GM19193 (cell line): ENCODE data around the gene ACBD6.

Experiments
- POLR2A ChIP-seq: IDR thresholded peaks from 4 replicates; pipeline ENCODE4 v1.6.1; 2011; ENCODE audit not compliant: insufficient read depth, insufficient read length; ENCODE audit errors: extremely low read depth

ACBD6 gene

DNA sequence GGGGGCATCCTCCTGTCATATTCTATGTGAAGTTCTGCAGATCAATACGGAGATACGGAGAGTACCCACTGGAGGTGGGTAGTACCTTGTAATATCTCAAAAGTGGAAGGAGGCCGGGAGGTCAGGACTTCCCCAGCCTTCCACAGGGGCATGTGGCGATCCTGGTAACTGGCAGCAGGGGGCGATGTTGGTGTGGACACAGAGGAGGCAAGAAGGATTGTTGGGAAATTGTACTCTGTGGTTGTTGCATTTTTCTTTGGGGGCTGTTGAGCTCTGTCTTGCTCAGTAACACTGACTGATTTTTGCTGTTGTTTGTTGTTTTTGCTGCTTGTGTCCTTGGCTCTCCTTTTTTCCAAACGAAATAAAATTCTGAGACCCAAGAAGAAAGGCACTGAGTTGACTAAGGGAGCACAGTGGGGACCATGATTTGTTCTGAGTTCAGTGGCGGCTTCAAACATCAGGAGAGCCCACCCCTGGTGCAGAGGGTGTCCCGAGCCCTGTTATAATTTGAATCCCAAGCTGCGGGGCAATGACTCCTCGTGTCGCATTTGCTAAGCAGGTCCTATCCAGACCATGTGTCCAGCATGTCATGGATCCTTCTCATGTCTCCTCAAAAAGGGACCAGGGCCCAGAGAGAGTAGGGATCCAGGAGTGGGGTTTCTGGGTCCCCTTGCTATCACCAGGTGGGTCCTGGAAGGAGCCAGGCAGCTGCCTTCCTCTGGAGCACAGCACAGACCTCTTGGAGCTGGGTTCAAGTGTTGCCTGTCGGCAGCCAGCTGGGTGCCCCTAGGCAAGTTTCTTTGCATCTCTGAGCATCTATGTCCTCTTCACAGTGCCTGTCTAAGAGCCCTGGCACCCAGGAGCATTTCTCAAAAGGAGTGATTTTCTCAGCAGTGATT, 249.5 kb downstream of the ACBD6 start:
- TF ChIP-seq POLR2A: no peak

DNA sequence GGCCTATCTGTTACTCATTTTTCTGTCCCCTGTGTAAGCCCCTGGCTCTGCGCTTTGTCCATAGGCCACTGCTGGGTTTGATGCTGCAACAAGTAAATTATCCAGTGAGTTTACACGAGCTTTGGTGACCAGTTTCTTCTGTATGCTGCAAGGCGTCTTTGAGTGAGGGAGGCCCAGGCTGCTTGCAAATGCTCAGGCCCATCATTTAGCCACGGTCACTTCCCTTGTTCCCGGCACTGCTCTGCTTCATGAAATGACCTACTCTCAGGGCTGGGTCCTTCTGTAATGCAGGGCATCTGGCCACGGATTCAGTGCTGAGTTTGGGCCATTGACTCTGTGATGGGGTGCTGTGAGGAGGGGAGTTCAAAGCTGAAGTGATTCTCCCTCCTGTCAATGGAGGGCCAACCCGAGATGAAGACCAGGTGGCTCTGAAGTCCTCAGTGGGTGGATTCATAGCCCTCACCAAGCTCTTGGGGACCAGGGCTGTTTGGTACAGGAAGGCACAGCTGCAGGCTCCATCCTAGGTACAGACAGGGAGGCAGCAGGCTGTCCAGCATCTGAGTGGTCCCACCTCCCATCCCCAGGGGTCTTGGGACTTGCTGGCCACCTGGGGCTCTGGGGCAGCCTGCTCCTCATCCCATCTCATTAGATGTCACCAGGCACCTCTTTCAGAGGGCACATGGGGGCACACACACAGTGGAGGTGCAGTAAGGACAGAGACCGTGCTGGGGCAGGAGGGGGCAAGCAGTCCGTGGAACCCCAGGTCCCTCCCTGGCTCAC, 250.7 kb downstream of the ACBD6 start:
- no peak for TF ChIP-seq POLR2A

DNA sequence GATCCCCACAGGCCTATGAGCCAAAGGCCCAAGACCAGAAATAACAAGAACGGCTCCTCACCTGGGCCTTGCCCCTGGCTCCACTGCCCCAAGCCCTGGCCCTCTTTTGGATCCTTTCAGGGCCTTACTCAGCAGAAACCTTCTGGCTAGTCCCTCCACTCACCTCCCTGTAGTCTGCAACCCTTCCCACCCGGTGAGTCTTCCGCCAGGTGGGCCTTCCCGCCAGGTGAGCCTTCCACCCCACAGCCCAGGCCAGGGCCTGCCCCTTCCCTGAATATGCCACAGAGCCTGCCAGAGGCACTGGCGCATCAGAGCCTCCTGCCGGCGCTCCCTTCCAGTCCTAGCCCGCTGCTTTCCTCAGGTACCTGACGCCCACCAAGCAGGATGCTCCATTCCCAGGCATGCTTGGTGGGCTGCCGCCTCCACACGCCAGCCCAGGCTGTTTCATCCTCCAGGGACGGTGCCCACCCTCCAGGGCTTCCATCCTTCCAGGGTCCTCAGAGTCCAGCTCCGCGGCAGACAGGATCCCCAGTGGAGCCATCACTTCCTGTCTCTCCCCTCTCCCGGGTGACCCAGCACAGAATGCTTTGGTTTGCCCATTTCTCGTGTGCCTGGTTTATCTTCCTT, 251.4 kb downstream of the ACBD6 start:
- TF ChIP-seq POLR2A: no peak

DNA sequence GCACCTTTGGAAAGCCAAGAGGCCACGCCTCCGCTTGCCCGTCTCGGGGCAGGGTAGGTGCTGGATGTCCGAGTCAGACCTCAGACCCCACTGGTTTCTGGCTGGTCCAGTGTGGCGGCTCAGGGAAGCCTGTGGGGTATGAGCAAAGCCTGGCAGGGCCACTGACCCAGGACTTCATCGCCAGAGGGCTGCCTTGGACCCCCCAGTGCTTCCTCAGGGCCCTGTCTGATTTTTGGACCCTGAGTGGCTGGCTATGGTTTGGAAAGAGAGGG, 251.9 kb downstream of the ACBD6 start:
- TF ChIP-seq POLR2A: no peak

DNA sequence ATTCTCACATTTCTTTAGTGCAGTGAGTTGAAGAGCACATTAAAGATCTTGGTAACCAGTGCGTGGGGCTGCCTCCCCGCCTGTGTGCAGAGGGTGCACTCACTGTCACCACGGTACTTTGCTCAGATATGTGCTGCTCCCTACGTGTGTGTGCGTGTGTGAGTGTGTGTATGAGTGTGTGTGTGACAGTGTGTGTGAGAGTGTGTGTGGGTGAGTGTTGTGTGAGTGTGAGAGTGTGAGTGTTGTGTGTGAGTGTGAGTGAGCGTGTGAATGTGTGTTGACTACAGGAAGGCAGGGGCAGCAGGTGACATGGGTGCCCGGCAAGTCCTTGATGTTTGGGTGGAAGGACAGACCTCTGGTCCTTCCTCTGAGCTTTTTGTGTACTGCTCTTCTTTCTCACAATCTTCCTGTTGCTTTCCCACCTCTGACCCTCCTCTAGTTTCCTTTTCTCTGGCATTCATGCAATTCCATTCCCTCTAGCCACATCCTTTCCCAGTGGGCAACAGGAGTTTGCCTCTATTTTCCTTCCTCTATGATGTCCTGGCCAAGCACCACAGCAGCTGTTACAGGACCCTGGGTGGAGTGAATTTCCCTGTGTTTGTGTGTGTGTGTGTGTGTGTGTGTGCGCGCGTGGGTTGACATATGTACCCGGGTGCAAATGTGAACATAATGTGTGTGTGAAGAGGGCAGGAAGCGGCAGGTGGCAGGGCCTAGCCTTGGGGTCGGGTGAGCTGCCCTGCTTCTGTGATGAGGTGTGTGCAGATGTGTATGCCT, 252.5 kb downstream of the ACBD6 start:
- TF ChIP-seq POLR2A: no peak

DNA sequence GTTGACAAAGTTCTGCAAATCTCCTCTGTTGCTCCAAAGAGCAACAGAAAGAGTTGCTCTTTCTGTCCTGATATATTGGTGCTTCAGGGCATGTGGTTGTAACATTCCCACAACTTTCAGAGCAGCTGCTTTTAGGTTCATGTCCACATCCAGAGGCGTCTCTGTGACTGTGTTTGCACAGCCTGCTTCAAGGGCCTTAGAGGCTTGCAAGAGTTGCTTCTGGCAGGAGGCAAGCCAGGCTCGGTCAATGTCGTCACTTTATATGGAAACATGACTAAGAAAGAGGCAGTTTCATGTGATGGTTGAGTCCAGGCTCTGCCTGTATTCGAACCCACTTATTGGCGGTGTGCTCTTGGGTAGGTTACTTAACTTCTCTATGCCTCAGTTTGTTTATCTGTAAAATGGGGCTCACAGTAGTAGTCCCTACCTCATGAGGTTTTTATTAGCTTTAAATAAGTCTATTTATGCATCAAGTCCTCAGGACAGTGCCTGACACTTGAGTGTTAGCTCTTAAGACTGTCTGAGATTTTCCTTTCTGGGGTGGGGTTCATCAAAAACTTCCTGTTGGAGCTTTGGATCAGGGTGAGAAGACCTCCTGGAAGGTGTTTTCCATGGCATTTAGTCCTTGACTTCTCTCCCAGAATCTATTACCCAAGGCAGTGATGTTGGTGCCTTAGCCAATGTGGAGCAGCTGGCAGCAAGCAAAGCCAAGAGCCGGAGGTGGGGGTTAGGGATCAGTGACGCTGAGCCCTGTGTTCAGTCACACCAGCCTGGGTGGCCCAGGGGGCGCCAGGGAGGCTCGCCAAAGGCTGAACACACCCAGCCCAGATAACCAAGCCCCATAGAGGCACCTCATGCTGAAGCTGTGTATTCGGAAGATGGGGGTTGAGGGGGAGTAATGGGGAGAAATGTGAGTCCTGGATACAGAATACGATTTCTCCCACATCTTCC, 253.4 kb downstream of the ACBD6 start:
- TF ChIP-seq POLR2A: no peak

DNA sequence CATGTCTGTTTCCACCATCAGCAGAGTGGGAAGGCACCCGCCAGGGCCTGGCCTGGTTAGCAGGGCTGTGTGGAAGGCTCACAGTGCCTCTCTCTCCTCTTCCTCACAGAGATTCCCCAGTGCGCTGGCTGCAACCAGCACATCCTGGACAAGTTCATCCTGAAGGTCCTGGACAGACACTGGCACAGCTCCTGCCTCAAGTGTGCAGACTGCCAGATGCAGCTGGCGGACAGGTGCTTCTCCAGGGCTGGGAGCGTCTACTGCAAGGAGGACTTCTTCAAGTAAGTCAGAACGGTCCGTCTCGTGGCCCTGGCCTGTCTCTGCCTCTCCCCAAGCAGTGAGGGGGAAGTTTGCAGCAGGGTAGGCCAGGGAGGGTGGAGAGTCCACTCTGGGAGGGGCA, 254.2 kb downstream of the ACBD6 start:
- TF ChIP-seq POLR2A: no peak

DNA sequence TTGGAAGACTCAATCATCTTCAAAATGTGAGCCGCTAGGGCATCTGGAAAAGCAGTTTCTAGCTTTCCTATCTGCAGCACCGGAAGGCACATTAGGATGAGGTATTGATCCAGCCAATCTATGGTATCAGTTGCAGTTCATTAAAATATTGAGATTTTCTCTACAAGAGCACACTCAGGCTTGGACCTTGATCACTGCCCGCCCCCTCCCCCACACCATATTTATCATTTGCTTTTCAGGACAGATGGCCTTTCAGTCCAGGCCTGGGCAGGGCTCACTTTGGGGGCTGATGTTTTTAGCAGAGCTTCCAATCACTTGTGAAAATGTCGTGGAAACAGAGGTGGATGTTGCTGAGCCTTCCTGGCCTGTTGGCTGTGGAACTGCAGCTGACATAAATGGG, 254.8 kb downstream of the ACBD6 start:
- no peak for TF ChIP-seq POLR2A

DNA sequence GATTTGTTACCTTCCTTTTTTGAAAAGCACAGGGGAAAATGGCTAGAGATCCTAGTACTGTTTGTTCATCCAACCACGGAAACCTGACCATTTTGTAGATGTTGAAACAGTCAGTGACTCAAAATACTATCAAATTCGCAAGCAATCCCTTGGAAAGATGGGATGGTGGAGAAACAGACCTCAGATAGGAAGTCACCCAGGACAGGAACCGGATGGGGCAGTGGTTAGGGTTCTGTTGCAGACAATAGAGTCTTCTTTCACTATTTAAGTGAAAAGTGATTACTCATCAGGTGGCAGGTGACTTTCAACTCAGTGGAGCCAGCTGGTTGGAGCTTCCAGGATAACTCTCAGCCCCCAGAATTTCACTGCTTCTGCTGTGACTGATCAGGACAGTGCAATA, 255.3 kb downstream of the ACBD6 start:
- no peak for TF ChIP-seq POLR2A

DNA sequence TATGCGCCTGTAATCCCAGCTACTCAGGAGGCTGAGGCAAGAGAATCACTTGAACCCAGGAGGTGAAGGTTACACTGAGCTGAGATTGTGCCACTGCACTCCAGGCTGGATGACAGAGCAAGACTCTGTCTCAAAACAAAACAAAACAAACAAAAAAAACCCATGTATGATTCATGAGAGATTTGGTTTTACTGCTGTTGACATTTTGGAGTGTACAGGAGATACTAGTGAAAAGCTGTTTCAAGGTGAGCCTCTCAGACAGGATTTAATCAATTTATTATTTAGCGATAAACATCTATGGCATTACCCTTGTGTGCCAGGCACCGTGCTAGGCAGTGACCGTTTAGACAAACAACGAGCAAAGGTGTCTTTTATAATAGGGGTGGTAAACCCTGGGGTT, 255.8 kb downstream of the ACBD6 start:
- TF ChIP-seq POLR2A: no peak

DNA sequence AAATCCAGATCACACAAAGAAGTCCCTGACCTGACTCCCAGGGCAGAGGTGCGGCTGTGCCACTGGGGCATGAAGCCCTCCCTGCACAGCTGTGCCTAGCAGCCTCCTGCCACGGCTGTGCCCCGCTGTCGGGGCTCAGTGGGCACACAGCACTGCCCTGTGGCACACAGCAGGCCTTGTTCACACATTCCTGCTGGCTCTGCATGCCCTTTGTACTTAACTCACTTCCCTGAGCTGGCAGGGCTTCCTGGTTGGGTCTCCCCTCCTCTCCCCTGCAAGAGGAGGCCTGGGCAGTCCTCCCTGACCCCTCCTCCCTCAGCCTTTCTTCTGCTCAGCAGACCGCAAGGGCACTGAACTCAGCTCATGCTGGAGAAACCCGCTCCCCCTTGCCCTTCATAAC, 257.5 kb downstream of the ACBD6 start:
- no peak for TF ChIP-seq POLR2A

DNA sequence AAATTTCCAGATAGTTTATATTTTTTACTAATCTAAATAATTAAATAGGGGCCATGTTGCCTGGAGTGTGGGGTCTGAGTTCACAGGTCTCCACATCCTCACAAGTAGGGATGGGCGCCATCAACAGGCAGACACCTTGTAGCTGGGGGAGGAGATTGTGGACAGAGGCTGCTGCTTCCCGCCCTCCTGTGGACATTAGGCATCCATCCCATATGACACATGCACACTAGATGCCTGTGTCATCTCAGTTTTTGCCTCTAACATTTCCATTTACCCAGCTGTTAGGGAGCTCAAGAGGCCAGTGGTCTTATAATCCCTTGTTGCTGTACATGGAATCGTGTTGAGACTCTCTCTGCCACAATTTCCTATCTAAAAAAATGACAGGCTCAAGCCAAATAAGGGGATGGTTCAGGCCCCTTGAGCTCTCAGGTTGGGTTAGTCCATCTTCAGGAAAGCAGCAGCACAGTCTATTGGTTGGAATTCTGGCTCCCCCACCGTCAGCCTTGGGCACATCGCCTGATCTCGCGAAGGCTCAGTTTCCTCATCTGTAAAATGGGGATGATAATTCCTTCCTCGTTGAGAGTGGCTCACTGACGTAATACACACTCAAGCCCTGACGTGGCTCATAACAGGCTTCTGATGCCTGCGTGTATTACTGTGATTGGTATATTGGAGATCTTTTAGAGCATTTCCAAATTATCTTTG, 258.7 kb downstream of the ACBD6 start:
- TF ChIP-seq POLR2A: no peak
